HL-60/S4 treated with retinoic acid at 250 ng/mL for 4 days and 3 days (cell line): ENCODE measurements around the gene NHS.
"Not testable (repeated sequence)": the region's sequence is repeated elsewhere in the genome, so short reads cannot be mapped to it uniquely, and the experiment has no call there.

Experiments used
- in situ Hi-C: fragments of 300-500 bp; cut with MboI; formaldehyde crosslinking; loops from 2 replicates; pipeline ENCODE4 v1.7.0; 2022; ENCODE audit warnings: low sequenced_read_pairs

NHS gene

DNA sequence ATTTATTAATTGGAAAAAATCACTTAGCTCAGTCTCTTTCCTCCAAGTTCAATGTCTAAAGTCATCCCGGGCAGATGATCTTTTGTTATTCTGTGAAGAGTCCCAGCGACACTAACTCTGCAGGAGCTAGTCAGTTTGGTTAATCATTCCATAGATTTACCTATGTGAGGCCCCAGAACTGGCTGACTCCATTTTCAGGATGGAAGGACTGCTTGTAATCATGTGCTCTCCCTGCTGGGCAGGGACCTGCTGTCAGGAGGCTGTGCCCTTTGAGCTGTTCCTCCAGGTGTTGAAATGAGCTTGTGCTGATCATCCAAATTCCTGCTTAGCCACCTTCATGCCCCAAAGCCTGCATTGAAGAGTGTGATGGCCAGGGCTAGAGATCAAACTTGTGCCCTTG, 169.8 kb downstream of the NHS start:
- in situ Hi-C loops: no loop called here

DNA sequence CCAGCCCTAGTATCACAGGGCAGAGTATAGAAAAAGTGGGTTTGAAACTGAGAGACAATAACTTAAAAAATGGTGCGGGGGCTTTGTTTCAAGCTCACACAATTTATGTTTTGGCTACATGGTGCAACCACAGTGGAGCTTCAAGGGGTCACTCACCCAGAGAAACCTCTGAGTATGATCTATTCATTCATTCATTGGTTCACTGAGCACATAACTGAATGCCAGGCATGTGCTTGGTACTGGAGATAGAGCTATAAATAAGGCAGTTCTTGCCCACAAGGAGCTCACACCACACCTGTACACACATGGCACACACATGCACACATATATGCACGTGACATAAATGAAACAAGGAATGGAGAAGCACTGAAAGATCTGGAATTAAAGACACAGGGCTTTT, 171.4 kb downstream of the NHS start:
- in situ Hi-C loops: no loop called here

DNA sequence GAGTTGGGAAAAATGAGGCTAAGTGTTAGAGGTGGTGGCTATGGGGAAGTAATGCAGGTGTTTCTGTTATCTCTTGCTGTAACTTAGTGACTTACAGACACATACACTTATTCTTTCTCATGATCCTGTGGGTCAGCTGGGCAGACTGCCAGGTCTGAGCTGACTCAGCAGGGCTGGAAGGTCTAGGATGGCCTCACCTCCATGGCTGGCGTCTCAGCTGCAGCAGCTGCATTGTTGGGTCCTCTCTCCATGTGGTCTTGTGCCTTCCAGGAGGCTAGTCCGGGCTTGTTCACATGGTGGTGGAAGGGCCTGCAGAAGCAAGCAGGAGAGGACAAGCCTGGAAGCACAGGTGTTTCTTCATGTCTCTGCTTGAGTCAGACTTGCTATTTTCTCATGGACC, 172.7 kb downstream of the NHS start:
- in situ Hi-C loops: no loop called here

DNA sequence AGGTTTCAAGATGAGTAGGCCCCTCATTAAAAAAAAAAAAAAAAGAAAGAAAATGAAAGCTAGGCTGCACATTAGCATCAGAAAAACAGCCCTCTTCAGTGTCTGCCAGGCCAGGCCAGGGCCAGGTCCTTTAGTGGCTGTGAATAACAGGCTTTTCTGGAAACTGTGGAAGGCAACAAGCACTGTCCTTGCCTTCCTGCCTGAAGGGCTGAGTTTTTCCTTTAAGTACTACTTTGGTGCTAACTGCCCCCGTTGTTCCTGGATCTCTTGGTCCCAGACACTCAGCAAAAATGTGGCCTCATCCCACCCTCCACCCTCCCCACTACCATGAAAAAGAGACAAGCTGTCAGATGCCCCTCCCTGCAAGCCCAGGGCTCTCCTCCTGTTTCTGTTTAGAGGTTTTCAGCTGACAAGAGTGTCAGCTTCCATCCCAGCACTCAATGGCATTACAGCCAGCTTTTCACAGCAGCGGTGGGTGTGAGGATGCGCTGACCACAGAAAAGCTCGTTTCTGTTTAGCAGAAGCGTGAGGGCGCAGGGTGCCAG, 174.2 kb downstream of the NHS start:
- in situ Hi-C loops: no loop called here

DNA sequence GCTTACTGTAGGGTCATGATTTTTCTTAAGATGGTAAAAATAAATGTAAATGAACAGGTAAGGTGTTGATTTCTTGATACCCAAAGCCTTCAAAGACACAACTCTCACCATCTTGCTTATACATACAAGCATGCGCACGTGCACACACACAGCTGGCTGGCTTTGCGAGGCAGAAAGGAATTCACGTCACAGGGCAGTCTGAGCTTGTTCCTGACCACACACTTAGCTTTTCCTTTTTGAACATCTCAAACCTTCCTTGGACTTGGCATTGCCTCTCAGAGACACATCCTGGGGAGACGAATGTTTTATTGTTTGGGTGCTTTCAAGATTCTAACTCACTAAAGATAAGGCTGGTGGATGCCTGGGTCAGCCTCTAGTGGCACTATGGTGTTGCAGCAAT, 175.0 kb downstream of the NHS start:
- in situ Hi-C loops: no loop called here

- in situ Hi-C loops: no loop called here
Measured at GRCh38 chrX:17552044-17552650, 177.1 kb downstream of the NHS start.

DNA sequence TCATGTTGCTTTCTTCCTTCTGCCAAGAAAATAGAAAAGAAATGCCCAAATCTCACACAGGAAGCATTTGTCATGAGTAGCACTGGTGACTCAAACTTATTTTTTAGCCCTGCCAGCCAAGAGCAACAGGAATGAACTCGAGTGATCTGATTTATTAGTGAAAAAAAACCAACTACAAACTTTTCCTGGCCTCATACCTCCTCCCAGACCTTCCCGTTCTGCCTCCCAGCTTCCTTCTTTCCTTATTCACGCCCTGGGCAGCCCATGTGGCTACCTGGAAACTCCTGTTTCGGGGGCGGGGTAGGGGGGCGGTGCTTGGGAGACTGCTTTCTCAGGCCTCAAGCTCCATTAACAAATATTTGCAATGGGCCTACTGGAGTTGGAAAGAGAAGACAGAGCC, 178.5 kb downstream of the NHS start:
- in situ Hi-C loops: no loop called here

- in situ Hi-C loops: no loop called here
Measured at GRCh38 chrX:17553961-17554482, 179.0 kb downstream of the NHS start.

- in situ Hi-C loops: no loop called here
Measured at GRCh38 chrX:17554914-17555313, 179.9 kb downstream of the NHS start.

DNA sequence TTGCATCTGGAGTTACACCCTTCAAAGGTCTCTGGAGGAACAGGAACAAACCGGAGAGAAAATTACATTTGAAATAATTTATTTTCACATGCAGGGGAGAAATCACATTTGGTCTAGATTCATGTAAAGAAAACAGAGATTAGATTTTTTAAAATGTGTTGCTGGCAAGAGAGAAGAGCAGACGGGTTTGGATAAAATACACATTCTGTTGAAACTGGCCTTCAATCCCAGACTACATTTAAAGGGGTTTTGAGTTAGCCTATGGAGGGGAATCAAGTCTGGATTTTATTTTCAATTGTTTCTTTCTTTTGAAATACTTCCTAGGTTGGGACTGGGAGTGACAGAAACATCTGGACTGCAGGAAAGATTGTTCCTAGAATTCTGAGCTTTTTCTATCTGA, 180.8 kb downstream of the NHS start:
- in situ Hi-C loops: no loop called here

- in situ Hi-C loops: no loop called here
Measured at GRCh38 chrX:17559728-17560379, 184.9 kb downstream of the NHS start.

DNA sequence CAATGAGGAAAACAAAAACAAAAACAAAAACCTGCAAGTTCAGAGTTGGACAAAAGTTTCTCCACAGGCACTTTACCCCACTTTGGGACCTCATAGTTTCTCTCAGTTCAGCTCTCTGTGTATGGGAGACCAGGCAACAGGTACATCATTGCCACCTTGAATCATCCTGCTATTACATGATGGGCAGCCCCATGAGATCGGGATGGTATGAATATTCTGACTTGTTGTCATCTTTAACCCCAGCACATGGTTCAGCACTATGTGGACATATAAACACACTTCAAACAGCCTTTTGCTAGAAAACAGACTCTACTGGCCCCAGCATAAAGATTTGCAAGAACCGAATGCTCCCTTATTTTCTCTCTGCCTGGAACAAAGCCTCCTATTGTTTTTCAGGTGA, 185.4 kb downstream of the NHS start:
- in situ Hi-C loops: no loop called here

DNA sequence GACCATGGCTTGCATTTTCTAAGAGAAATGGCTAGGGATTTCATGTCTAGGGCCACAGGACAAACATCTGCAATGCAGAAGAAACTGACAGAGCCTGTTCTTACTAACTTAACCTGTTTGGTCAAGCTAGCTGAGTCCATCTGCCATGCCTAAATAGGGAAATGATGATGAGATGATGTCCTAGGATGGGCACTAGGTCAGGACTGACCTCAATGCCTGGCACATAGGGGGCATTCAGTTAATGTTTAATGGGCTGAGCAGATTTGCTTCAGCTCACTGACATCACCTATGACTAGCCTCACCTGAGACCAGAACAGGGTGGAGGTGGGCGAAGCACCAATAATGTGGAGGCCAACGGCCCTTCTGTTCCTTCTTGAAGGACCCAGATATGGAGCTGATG, 188.1 kb downstream of the NHS start:
- in situ Hi-C loops: no loop called here

- in situ Hi-C loops: no loop called here
Measured at GRCh38 chrX:17563515-17563914, 188.5 kb downstream of the NHS start.

DNA sequence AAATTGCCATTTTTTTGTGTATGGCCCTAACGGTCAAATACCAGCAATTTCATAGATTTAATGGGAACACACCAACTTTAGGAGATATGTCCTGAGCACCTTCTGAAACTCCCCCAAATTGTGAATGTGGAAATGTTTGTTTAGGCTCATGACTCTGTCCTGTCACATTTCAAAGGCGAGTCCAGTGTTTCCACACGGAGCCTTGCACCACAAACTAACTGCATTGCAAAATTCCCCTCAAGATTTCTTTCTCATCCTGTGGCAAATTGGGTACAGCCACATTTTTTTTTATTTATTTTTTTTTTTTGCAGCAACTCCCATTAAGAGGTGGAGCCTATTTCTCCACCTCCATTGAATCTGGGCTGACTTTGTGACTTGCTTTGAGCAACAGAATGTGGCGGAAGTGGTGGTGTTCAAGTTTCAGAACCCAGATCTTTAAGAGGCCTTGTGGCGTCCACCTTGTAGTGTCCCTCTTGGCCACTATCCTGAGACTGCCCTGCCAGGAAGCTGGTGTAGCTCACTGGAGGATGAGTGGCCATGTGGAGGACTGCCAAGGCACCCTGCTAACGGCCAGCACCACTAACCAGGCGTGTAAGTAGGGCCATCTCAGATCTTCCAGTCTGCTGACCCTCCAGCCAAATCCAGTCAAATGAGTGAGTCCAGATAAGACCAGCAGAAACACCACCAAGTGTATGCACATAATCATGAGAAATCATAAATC, 189.8 kb downstream of the NHS start:
- in situ Hi-C loops: no loop called here

GRCh38 chrX:17566740-17567139, 191.7 kb downstream of the NHS start:
- in situ Hi-C loops: no loop called here

- in situ Hi-C loops: no loop called here
Measured at GRCh38 chrX:17567187-17567586, 192.2 kb downstream of the NHS start.

DNA sequence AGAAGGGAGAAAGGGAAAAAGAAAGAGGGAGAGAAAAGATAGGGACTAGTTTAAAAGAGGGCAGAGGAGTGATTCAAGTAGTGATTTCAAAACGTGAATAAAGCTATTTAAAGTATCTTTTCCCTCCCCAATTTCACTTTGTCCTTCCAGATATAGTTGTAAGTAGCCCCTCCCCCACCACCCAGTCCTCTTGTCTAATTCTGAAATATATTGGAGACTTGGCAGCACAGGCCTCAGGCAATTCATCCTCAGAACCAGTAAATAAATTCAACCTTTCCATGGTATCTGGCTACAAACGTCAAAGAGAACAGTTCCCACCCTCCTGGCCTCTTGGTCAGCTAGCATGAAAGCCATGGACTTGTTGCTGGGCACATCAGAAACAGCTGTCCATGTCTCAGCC, 192.8 kb downstream of the NHS start:
- in situ Hi-C loops: no loop called here

- in situ Hi-C loops: not testable (repeated sequence)
Measured at GRCh38 chrX:17568804-17569203, 193.8 kb downstream of the NHS start.

DNA sequence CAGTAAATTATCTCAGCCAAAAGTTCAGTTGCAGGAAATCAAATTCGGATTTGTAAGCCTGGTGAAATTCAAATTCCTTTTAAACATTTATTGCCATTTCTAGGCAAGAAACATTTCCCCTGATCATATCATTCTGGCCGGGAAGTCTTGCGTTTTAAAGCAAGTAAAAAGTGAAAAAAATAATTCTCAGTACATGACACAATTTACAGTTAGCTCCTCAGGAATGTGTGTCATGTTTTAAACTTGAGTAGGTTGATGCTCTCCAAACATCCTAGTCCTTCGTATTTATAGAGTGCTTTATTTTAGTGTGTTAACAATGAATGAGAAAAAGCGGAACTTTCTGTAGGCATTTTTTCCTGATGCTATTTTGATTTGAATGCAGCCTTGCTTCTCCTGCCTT, 204.0 kb downstream of the NHS start:
- in situ Hi-C loops: no loop called here

DNA sequence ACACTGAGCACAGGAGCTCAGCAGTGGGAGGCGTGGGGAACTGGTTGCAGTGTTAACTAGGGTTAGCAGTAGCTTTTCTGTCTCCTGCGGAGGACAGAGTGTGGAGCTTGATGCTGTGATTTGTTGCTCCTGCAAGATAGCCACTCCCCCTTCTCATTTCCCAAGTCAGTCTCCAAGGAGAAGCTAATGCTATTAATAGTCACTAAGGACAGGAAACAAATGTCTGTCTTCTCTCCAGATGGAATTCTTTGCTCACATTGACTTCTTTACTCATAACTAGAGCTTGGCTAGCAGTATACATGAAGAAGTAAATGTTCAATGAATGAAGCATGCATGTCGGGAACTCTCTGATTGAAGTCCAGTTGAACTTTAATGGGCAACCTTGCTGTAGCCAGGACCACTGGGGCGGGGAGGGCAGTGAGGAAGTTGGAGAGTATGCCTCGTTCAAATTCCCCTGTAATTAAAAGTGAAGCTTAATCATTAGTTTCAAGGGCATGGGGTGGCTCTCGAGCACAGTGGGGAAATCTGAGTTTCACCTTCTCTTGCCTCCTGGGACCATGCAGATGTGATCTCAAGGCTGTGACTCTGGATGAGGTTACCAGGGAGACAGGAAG, 205.6 kb downstream of the NHS start:
- in situ Hi-C loops: no loop called here
